Astrocyte of the spinal cord (primary cell): ENCODE results near the gene CCDC192.

ENCODE experiments used
- DNase-seq: peaks from one replicate; pipeline ENCODE4 v3.0.0; 2011; ENCODE audit warnings: low read depth, low spot score
- H3K4me3 ChIP-seq: 2 replicates; pipeline ENCODE4 v1.5.1; 2011; ENCODE audit warnings: low read depth, mild to moderate bottlenecking, low read length, moderate library complexity
- CTCF ChIP-seq: IDR thresholded peaks from 2 replicates; pipeline ENCODE4 v1.5.1; 2012; ENCODE audit warnings: low read depth, mild to moderate bottlenecking, low read length, inconsistent platforms
- in situ Hi-C: cut with HindIII; loops from 2 replicates; pipeline ENCODE4 v1.10.0; 2017; ENCODE audit warnings: low sequenced_read_pairs

The CCDC192 gene

DNA sequence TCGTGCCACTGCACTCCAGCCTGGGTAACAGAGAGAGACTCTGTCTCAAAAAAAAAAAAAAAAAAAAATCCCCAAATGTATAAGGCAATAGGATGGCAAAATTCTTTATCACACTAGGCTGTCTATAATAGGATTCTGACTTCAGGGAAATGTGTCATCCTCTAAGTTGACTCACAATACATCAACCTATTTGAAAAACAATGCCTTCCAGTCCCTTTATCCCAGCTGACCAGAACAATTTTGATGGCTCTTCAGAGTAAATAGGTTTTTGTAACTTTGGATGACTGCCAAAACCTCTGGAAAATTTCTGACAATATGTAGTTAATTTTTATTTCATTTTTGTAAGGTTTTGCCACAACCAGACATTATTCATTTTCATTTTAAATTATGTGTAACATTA, 184.1 kb downstream of the CCDC192 start:
- no peak for DNase-seq
- no peak for TF ChIP-seq CTCF
- in situ Hi-C loops: no loop called here

GRCh38 chr5:127891942-127892341, 188.8 kb downstream of the CCDC192 start:
- TF ChIP-seq CTCF: no peak
- H3K4me3 ChIP-seq: no peak overlapping the region
- in situ Hi-C loops: no loop called here
- no peak for DNase-seq

More for the DNA sequence above, 184.1 kb downstream of the CCDC192 start:
- no peak overlapping the region for H3K4me3 ChIP-seq

DNA sequence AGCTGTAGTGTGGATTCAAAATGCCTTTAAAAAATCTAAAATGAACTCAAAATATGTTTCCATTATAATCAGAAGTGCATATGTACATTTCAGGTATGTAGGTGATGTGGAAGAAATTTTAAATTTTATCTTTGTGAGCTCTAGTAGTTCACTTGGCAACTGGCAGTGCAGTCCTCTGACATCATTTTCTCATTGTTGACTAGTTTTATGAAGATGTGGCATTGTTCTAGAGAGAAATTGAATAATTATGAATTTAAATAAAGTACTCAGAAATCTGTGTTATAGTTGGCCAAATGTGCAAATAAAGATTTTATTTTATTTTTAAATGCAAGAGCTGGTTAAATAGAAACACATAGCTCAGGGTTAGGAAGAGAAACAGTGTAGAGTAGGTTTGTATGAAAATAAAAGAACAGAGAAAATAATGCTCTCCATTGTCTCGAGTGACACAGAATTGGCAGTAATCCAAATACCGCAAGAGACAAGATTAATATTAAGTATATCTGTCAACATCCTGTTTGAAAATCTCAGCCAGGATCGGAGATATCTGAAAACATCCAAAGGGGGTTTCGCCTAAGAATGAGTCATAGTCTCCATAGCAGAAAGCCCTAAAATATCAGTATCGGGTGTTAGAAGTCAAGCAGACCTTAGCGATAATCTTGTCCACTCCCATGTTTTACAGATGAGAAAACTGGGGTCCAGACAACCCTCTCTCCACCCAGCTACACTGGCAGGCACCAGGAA, 189.4 kb downstream of the CCDC192 start:
- TF ChIP-seq CTCF: no peak
- DNase-seq: peak; percentile 59
- H3K4me3 ChIP-seq: no peak overlapping the region
- in situ Hi-C loops: no loop called here

- in situ Hi-C loops: no loop called here
- TF ChIP-seq CTCF: no peak
- no peak overlapping the region for H3K4me3 ChIP-seq
- DNase-seq: no peak
Observed at GRCh38 chr5:127893232-127893631, 190.0 kb downstream of the CCDC192 start.

GRCh38 chr5:127894461-127894860, 191.3 kb downstream of the CCDC192 start:
- H3K4me3 ChIP-seq: no peak overlapping the region
- in situ Hi-C loops: no loop called here
- no peak for DNase-seq

DNA sequence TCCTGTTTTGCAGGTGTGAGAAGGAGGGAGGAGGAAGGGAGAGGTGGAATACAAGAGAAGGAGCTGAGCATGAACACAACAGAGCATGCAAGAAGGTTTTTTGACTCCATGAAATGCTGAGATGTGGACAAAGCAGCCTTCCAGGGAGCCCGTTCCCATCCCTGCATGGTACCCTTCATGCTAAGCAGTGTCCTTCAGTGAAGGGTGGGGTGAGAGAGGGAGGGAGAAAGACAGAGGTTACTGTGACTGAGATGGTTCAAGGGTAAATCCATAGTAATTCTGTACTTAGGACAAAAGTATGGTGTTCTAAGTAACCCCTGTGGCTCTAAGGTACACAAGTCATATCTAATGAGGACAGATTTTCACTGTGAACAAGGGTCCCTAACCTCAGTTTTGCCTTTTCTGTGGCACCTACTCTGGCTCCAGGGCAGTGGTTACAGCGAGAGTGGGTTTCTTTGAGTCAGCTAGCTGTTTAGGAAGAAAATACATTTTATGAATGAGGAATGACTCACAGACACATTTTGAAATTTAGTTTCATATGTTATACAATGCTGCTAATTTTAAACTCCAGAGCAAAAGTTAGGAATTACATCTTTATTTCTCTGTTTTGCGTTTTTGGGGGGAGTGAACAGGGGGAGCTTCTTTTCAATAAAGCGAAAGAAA, 195.5 kb downstream of the CCDC192 start:
- no peak for TF ChIP-seq CTCF
- no peak for DNase-seq
- no peak overlapping the region for H3K4me3 ChIP-seq
- in situ Hi-C loops: no loop called here

More at GRCh38 chr5:127894461-127894860, 191.3 kb downstream of the CCDC192 start:
- no peak for TF ChIP-seq CTCF
